Testis (tissue), 3 donors: Measurements from ENCODE around the gene CUBN. TPM values are rescaled to one million over a fixed set of nuclear protein-coding genes. Genes with fewer than 3 reads are reported as not detected.
A peak's percentile ranks its signal among the peaks of the same experiment; 100 is the strongest.

ENCODE experiments used
- DNase-seq: peaks from one replicate; pipeline ENCODE4 v3.0.0-alpha.2; 2019
- H3K27ac ChIP-seq, 2 donors: fragments of 200-600 bp; sonication (generic); one replicate each; pipeline ENCODE4 v1.5.1; 2019
- H3K27me3 ChIP-seq: fragments of 200-600 bp; sonication (generic); one replicate; pipeline ENCODE4 v1.5.1; 2019
- H3K36me3 ChIP-seq: fragments of 200-600 bp; sonication (generic); one replicate; pipeline ENCODE4 v1.5.1; 2017; ENCODE audit warnings: low read depth; ENCODE audit errors: missing control alignments
- H3K4me1 ChIP-seq: fragments of 200-600 bp; sonication (generic); one replicate; pipeline ENCODE4 v1.5.1; 2019
- H3K4me3 ChIP-seq, 2 donors: fragments of 200-600 bp; sonication (generic); one replicate each; pipeline ENCODE4 v1.5.1; 2017 to 2019
- H3K9me3 ChIP-seq: fragments of 200-600 bp; sonication (generic); one replicate; pipeline ENCODE4 v1.5.1; 2017
- POLR2A ChIP-seq: fragments of 450-650 bp; IDR thresholded peaks from one replicate; pipeline ENCODE4 v1.6.1; 2017; ENCODE audit warnings: antibody characterized with exemption, mild to moderate bottlenecking, moderate library complexity
- WGBS, 2 donors: methylation state at CpG; one replicate each; pipeline ENCODE4 v1.1.5; 2018; 5-methylcytosine and 5-hydroxymethylcytosine counted together
- intact Hi-C: fragments of 100-400 bp; cut with DNase I; formaldehyde crosslinking; loops from one replicate; pipeline ENCODE4 v1.15.1; 2023; ENCODE audit warnings: low total_unique reads
- polyA plus RNA-seq: library from polyadenylated mRNA; stranded (reverse); fragments of 350-450 nt; fragmentation: Illumina TruSeq; extraction: RNeasy Lipid Tissue Mini Kit (QIAGEN cat#74804); gene quantifications from one replicate; pipeline ENCODE4 v1.2.3, GENCODE V29; 2014; ENCODE audit warnings: low read depth, low replicate concordance; ENCODE audit not compliant: insufficient read depth
- total RNA-seq, 2 donors: library from RNA; depleted of rRNA; stranded (reverse); fragments of >200 nt; gene quantifications; one replicate each; pipeline ENCODE4 v1.2.3, GENCODE V29; 2016
- TF ChIP-seq, protein P1 (sequence below), 3 experiments: fragments of 450-650 bp in 2 of 3; fragments of 200-600 bp in 1 of 3; sonication (generic) in 1 of 3; IDR thresholded peaks; one replicate each; pipeline ENCODE4 v1.5.1; 2016 to 2019; ENCODE audit warnings: antibody characterized with exemption in 3 of 3, mild to moderate bottlenecking in 2 of 3, moderate library complexity in 1 of 3

The CUBN gene
- total and polyA plus RNA-seq, 3 donors from 2014 or later: 11.0 to 39.3 (median 19.2) TPM

DNA sequence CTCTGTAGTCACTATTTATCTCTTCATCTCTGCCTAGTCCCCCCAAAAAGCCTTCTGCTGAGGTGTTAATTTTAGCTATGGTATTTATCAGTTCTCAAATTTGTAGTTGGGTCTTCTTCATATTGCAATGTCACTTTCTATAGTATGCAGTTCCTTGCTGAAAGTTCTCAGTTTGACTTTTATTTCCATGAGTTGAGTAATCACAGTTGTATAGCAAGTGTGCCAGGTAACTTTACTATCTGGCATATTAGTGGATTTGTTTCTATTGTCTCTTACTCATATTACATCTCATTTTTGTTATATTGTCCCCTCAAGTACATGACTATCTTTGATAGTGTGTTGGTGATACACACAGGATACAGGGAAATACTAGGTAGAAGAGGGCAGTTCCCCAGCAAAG lies 152.8 kb downstream of the CUBN start:
- no peaks in the 10 kb centered on the region for H3K9me3 ChIP-seq
- no peaks in the 10 kb centered on the region for H3K27me3 ChIP-seq
- no peaks in the 10 kb centered on the region for H3K4me1 ChIP-seq
- intact Hi-C loops: no loop called here
- H3K4me3 ChIP-seq: no peak overlapping the region
- TF ChIP-seq, protein P1, sequence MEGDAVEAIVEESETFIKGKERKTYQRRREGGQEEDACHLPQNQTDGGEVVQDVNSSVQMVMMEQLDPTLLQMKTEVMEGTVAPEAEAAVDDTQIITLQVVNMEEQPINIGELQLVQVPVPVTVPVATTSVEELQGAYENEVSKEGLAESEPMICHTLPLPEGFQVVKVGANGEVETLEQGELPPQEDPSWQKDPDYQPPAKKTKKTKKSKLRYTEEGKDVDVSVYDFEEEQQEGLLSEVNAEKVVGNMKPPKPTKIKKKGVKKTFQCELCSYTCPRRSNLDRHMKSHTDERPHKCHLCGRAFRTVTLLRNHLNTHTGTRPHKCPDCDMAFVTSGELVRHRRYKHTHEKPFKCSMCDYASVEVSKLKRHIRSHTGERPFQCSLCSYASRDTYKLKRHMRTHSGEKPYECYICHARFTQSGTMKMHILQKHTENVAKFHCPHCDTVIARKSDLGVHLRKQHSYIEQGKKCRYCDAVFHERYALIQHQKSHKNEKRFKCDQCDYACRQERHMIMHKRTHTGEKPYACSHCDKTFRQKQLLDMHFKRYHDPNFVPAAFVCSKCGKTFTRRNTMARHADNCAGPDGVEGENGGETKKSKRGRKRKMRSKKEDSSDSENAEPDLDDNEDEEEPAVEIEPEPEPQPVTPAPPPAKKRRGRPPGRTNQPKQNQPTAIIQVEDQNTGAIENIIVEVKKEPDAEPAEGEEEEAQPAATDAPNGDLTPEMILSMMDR (IDR thresholded peaks at IDR 0.05): no peak
- TF ChIP-seq POLR2A: no peak
- DNase-seq: no peak
- H3K27ac ChIP-seq: no peak overlapping the region
- H3K36me3 ChIP-seq: no peaks in the 10 kb centered on the region

DNA sequence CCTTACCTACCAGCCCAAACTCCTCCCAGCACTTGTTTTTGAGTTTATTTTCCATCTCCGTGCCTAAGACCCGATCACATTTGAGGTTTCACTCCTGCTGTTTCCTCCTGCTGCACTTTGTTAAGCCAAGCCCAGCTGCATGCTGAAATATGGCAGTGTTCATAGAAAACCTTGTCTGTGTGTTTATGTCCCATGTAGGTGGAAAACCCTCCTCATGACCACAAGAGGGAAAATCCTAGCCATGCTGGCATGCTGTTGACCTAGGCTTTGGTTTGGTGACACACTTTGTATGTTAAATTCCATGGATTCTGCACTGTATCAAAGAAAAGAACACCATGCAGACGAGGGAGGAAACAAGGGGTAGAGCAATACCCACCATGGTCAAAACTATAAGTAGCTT lies 154.4 kb downstream of the CUBN start:
- H3K36me3 ChIP-seq: no peaks in the 10 kb centered on the region
- 79 to 84% methylated on average over 3 of the region's 3 CpGs for WGBS, 2 donors
- H3K27me3 ChIP-seq: no peaks in the 10 kb centered on the region
- H3K4me1 ChIP-seq: no peaks in the 10 kb centered on the region
- no peak overlapping the region for H3K4me3 ChIP-seq
- intact Hi-C loops: no loop called here
- TF ChIP-seq POLR2A: no peak
- TF ChIP-seq, protein P1 (IDR thresholded peaks at IDR 0.05): no peak
- no peak overlapping the region for H3K27ac ChIP-seq
- DNase-seq: no peak
- no peaks in the 10 kb centered on the region for H3K9me3 ChIP-seq

DNA sequence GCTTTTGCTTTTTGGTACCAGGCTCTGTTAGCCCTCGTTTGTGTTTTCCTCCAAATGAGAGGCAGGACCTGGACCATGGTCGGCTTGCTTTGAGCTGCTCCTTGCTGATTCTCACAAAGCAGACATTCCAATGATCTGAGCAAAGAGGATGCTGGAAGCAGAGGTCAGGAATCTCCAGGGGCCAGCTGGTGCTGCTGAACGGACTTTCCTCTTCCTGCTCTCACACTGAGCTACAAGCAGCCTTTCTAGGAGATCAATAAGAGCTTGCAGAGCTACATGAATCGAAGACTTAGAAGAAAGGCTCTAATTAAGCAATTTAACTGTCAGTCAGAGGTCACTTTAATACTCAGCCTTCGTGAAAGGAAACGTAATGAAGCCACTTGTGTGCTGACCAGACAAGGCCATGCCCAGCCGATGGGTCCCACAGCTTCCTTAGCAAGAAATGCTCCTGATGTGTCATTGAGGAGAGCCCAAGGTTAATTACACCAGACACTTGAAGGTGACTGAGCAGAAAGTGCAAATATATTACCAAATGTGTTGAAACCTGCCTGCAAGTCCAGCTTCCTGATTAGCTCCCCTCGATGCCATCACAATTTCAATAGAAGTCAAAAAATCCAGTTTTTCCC lies 161.1 kb downstream of the CUBN start:
- Histone ChIP-seq H3K4me3 (no peak overlapping the region), H3K9me3 (no peaks in the 10 kb centered on the region), H3K27ac (peak overlapping the region in 1 of 2 donors; percentile 53), H3K27me3 (no peaks in the 10 kb centered on the region), H3K4me1 (peaks cover 27% of the 10 kb centered on the region), H3K36me3 (no peaks in the 10 kb centered on the region)
- TF ChIP-seq, protein P1 (IDR thresholded peaks at IDR 0.05): no peak
- TF ChIP-seq POLR2A: no peak
- intact Hi-C loops: no loop called here
- DNase-seq: peak; percentile 28
- 38 to 48% methylated on average over 8 of the region's 8 CpGs for WGBS, 2 donors

DNA sequence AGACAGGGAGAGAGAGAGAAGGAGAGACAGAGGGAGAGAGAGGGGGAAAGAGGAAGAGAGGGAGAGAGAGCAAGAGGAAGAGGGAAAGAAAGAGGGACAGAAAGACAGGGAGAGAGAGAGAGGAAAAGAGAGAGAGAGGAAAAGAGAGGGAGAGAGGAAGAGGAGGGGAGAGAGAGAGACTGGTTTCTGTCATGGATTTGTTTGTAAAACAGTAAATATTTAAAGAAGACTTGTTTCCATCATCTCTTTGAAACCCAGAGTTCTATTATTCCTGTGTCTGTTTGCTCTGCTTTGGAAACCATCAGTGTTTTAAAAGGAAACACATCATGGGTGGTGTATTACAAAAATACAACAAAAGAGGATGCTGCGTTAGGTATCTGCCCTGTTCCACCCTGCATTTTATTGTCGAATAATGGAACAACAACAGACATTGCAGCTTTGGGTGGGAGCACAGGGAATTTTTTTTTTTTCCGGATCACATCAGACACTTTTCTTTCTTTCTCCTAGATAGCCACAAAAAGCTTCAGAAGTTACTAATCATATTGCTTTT lies 161.7 kb downstream of the CUBN start:
- peaks cover 27% of the 10 kb centered on the region for H3K4me1 ChIP-seq
- peak overlapping the region in 1 of 2 donors; percentile 53 for H3K27ac ChIP-seq
- DNase-seq: no peak
- H3K4me3 ChIP-seq: no peak overlapping the region
- intact Hi-C loops: no loop called here
- TF ChIP-seq POLR2A: no peak
- H3K9me3 ChIP-seq: no peaks in the 10 kb centered on the region
- H3K27me3 ChIP-seq: no peaks in the 10 kb centered on the region
- WGBS, 2 donors: 42 to 56% methylated on average over 3 of the region's 3 CpGs
- H3K36me3 ChIP-seq: no peaks in the 10 kb centered on the region

DNA sequence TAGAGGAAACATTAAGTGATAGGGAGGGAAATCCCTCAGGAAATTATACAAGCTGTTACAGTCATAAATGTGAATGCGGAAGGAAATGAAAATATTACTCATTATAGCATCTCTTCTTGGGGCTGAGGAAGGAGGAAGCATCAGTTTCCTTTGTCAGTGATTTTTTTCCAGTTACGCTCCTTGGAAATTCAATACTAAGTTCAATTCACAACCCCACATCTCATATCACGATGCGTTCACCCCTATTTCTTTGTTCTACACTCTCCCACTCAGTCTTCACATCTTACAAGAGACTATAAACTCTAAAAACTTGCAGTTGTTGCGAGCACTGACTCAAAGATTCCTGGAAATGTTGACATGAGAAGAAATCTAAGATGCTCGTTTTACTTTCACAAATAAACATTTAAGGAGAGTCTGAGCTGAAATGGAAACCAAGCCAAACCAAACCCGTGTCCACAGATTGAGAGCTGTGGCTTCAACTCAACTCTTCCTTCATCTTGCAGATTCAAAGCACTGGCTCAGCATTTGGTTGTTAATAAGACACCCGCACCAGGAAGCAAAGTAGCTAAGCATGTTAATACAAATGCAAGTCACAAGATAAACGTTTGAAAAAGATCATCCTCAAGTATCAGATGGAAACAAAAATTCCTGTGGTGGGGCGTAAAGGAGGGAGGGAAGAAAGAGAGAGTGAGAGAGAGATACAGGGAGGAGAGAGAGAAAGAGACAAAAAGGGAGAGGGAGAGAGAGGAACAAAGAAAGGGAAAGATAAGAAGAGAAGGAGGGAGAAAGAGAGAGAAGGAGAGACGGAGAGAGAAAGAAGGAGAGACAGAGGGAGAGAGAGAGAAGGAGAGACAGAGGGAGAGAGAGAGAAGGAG lies 162.4 kb downstream of the CUBN start:
- no peak for DNase-seq
- TF ChIP-seq POLR2A: no peak
- TF ChIP-seq, protein P1 (IDR thresholded peaks at IDR 0.05): no peak
- 47 to 60% methylated on average over 11 of the region's 11 CpGs for WGBS, 2 donors
- Histone ChIP-seq H3K4me3 (no peak overlapping the region), H3K27me3 (no peaks in the 10 kb centered on the region), H3K4me1 (peaks cover 27% of the 10 kb centered on the region), H3K27ac (peak overlapping the region in 1 of 2 donors; percentile 53), H3K36me3 (no peaks in the 10 kb centered on the region), H3K9me3 (no peaks in the 10 kb centered on the region)
- intact Hi-C loops: no loop called here
